GM19455 (cell line): Measurements from ENCODE around the gene SCAMP4.

Source experiments
- ATAC-seq: cut with Tn5 transposase; IDR thresholded peaks from one replicate; pipeline ENCODE4 v1.9.1; 2021; ENCODE audit not compliant: unreplicated experiment

The SCAMP4 gene

GRCh38 chr19:1955171-1956121 lies 50.2 kb downstream of the SCAMP4 start:
- ATAC-seq, result no peak

GRCh38 chr19:1956122-1956494 lies 50.9 kb downstream of the SCAMP4 start:
- ATAC-seq, result no peak

GRCh38 chr19:1956868-1957492 lies 51.8 kb downstream of the SCAMP4 start:
- ATAC-seq, result no peak

DNA sequence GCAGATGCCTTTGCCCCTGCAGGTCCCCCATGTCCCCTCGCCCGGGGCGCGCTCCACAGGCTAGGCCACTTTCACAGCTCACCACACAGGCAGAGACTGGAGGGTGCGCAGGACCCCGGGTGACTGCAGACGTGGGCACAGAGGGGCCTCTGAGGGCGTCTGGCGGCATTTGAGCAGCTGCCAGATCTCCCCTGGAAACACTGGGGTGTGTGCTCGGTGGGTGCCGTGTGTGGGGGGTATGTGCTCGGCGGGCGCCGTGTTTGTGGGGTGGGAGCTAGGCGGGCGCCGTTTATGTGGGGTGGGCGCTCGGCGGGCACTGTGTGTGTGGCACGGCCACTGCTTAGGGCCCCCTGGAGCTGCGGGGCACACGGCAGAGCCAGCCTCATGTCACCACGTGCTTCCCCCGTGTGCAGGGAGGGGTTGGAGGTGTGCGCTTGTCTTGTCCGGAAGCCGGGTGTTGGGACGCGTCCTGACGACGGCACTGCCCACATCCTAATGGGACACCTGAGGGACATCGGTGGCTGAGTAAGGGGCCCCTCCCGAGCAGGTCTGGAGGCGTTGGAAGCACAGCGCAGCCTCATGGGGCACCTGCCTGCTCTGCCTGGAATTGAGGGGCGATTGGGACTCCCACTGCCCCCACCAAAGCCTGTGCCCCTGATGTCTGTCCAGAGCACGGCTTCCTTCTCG lies 52.5 kb downstream of the SCAMP4 start:
- no peak for ATAC-seq

GRCh38 chr19:1959928-1960589 lies 54.9 kb downstream of the SCAMP4 start:
- ATAC-seq, result no peak

DNA sequence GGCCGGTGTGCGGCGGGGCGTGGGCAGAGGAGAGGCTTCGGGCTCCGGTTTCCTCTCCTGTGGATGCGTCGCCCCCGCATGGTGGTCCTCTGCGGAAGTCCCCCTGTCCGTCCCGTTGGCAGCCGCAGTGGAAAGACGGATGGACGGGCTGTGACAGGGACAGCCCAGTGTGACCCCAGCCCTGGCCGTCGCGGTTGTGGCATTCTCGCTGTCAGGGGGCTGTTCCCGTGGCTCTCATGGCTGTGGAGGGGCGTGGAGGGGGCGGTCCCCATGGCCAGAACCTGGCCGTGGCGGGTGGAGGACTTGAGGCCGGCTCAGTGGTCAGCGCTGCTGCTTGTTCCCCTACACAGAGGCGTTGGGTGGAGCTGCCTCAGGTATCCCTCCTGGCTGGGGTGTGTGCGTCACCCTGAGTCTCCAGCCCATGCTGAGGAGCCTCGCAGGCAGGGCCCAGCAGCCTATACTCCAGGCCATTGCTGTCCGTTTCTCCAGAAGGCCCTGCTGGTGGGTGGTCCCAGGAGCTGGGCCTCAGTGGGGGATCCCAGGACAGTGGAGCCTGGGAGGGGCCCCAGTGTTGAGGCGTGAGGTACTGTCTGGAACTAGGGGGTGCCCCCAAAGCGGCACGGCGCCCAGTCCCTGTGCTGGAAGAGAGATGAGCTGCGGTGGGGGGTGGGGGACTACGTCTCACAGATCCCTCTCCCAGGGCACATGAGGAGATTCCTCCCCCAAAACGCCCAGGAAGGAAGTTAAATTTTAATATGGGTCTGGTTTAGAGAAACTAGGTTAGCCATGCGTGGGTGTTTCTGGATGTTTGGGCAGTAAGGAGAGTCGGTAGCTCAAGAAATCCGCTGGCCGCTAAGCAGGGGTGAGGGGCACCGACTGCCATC lies 56.0 kb downstream of the SCAMP4 start:
- no peak for ATAC-seq

- ATAC-seq, result no peak
These were observed 57.5 kb downstream of the SCAMP4 start for GRCh38 chr19:1962674-1963073.

DNA sequence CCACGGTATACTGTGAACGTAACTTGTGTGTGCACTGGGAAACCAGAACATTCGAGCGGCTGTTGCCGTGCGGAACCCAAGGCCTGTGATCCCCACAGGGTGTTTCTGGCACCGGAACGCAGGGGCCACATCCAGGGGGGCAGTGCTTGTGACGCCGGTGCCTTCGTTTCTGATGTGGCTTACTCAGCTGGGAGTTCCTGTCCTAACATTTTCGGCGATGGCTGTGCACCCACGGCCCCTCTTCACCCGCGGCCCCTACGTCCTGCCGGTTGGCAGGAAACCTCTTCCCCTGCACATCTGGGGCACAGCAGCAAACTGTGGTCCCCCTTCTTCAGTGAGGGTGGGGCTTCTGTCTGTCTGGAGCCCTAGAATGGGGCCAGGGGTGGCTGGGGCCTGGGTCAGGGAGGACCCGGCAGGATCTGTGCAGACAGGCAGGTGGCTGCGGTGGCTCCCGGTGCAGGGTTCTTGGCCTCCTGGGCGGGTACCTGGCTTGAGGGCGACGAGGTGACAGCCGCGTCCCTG lies 61.9 kb downstream of the SCAMP4 start:
- no peak for ATAC-seq

GRCh38 chr19:1968279-1969175 lies 63.3 kb downstream of the SCAMP4 start:
- no peak for ATAC-seq

GRCh38 chr19:1969176-1970002 lies 64.2 kb downstream of the SCAMP4 start:
- ATAC-seq, result no peak

DNA sequence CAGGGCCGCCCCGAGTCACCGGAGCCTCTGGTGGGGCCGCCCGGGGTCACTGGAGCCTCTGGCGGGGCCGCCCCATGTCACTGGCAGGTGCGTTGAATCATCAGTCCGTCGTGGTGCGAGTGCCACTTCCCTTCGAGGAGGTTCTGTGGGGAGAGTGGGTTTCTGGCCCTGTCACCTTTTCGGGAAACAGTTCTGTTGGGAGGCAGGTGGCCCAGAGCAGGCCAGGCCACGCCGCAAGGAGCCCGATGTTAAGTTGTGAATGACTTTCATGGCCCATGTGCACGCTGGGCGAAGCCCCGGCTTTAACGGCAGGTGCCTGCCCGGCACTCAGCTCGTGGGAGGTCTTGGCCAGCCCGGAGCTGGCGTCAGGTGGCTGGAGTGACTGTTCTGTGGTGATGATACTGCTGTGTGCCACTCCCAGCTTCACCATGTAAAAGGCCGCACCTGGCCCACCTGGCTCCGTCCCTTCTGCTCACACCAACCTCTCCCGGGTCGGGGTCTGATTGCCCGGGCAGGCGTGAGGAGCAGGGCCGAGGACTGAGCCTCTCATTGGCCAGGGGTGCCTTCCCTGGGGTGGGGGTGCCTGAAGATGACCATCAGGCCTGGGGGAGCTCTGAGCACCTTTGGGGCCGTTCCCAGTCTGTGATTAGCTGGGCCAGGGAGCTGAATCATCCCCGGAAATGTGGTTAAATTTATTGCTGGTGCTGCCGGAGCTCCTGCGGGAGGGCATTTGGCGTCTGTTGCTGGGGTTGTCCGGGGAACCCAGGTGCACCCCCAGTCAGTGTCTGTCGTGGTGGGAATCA lies 65.0 kb downstream of the SCAMP4 start:
- ATAC-seq, result no peak

GRCh38 chr19:1970806-1971502 lies 65.8 kb downstream of the SCAMP4 start:
- ATAC-seq, result no peak

- no peak for ATAC-seq
These were observed 69.4 kb downstream of the SCAMP4 start for GRCh38 chr19:1974381-1975161.

- ATAC-seq, result no peak
These were observed 69.9 kb downstream of the SCAMP4 start for GRCh38 chr19:1975162-1975480.
